ENCODE results near the gene ZNF549.

The ZNF549 gene

DNA sequence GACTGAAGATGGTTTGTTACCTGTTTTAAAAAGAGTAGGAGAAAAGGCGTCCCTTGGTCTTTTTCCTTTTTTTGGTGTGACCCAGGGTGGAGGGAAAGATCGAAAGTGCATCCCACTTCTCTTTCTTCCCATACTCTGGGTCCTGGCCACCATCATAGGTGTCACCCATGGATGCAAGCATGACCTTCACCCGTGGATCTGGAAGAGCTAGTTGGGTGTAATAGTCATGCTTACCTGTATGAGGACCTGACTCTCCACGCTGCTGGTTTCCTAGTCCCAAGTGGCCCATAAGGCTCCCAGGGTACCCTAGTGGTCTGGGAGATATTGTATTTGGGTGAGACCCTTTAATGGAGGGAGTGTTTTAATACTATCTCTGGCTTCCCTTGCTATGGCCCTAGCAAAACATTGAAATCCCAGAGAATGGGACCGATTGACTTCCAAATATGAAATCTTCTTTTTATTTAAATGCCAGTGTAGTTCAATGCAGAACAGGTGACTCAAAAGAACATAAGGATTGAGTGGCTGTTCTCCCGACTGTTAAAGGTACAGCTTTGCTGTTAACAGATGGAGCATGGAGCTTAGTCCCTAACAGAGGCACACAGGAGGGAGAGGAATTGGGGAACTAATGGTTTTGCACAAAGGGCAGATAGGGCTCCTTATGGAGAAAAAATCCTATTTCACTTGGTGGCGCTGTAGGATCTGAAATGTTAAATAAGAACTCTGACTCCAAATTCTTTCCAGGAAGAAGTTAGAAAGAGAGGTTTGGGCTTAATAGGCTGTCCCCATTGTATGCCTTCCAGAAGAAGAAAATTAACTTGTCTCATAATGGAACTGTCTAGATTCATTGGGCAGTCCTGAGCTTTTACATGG lies 39.5 kb downstream of the ZNF549 start:
- FAIRE-seq: no peak
- DNase-seq (ENCODE audit: low spot score): no peak

- no peak for FAIRE-seq
- DNase-seq (ENCODE audit: low spot score): no peak
Observed at GRCh38 chr19:57570707-57571106, 43.6 kb downstream of the ZNF549 start.

- no peak for DNase-seq (ENCODE audit: low spot score)
- FAIRE-seq: no peak
Observed at GRCh38 chr19:57572415-57572947, 45.3 kb downstream of the ZNF549 start.

DNA sequence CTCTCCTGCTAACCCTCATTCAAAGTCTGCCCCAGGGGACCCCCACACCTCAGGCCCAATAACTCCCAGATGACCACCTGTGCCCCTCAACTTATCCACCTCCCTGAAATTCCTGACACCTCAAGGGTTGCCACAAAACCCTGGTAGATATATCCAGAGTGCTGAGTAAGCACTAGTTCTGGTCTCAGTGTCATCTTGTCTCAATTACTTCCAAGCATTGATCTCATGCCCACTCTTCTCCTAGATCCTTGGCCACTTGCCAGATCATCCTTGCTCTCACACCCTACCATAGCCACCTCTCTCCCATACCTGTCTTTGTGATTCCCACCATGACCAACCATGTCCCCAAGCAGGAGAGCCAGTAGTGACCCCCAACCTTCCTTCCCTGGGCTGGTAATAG lies 49.5 kb downstream of the ZNF549 start:
- no peak for FAIRE-seq
- no peak for DNase-seq (ENCODE audit: low spot score)

GRCh38 chr19:57578487-57579205 lies 51.5 kb downstream of the ZNF549 start, which contains the start of gene ZNF416:
Gene ZNF416, minus strand, starts transcription at chr19:57578911. Its CDS starts 207 bp downstream, at chr19:57578704.
- peak; percentile 93 for DNase-seq (ENCODE audit: low spot score)
- FAIRE-seq: peak; percentile 86

- DNase-seq (ENCODE audit: low spot score): no peak
- FAIRE-seq: no peak
Observed at GRCh38 chr19:57583104-57583520, 56.0 kb downstream of the ZNF549 start.

DNA sequence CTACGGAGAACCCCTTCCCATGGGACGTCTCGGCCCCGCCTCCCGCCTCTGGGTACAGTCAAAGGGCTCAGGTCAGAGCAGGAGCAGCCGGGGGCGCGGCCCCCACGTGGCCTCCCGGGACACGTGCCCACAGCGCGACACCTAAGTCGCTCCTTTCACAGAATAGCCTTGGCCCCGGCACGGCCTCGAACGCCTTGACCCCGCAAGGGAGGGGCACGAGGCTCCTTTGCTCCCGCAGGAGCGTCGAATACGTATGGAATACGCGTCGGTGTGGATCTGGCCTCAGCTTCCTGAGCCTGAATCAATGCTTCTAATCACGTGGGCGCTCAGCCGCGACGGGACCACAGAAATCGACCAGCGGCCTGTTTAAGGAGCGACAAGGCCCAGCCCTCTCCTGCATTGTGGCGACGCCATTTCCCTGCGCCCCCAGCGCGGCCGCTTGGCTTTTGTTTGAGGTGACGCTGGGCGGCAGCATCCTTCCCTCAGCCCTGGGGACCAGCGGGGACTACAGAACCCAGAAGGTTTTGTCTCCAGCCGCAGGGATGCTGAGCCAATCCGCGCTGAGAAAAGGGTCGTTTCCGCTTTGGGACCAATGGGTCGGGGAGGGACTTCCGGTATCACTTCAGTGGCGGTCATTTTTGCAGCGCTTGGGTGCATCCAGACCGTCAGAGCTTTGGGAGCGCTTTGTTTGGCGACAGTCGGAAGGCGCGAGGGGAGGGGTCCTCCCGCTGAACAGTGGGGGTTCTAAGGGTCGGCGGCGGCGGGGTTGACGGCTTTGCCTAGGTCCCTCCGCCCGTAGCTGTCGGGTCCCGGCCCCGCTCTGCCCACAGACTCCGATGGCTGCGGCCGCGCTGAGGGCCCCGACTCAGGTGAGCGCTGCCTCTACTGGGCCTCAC lies 56.6 kb downstream of the ZNF549 start, which contains the start of gene ZIK1:
TSS of gene ZIK1 (plus strand) at position 625 of the 896 bp plus-strand sequence. CDS start at position 837, 212 bp downstream.
- FAIRE-seq: no peak
- no peak for DNase-seq (ENCODE audit: low spot score)

DNA sequence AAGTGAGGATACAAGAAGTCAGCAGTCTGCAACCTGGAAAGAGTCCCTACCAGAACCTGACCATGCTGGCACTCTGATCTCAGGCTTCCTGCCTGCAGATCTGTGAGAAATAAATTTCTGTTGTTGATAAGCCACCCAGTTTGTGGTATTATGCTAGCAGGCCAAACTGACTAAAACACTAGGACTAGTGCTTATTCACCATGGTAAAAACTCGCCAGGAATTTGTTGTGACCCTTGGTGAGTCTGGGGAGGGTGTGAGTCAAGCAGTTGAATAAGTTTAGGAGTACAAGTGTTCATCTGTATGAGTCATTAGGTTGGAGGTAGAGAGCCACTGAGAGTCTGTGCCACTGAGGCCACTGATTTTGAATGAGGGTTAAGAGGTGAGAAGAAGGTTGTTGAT lies 60.4 kb downstream of the ZNF549 start:
- FAIRE-seq: peak; percentile 84
- DNase-seq (ENCODE audit: low spot score): peak; percentile 92

- FAIRE-seq: no peak
- no peak for DNase-seq (ENCODE audit: low spot score)
Observed at GRCh38 chr19:57599377-57599760, 72.2 kb downstream of the ZNF549 start.

- DNase-seq (ENCODE audit: low spot score) (peak; percentile 73), FAIRE-seq (no peak)
Observed at GRCh38 chr19:57599761-57600383, 72.7 kb downstream of the ZNF549 start, which contains the start of gene ZNF530. Gene ZNF530, plus strand, starts transcription at chr19:57599885. Its CDS starts 4,461 bp downstream, at chr19:57604346.

GRCh38 chr19:57606931-57607330 lies 79.8 kb downstream of the ZNF549 start:
- no peak for DNase-seq (ENCODE audit: low spot score)
- FAIRE-seq: no peak
